Cortex of kidney (tissue), 1 donor: ENCODE data around the gene TUBB8.
"Not testable (repeated sequence)": the region's sequence is repeated elsewhere in the genome, so short reads cannot be mapped to it uniquely, and the experiment has no call there.

ENCODE experiments used
- DNase-seq: peaks from one replicate; lab custom pipeline; 2025; lab: John Stamatoyannopoulos, UW

The TUBB8 gene

DNA sequence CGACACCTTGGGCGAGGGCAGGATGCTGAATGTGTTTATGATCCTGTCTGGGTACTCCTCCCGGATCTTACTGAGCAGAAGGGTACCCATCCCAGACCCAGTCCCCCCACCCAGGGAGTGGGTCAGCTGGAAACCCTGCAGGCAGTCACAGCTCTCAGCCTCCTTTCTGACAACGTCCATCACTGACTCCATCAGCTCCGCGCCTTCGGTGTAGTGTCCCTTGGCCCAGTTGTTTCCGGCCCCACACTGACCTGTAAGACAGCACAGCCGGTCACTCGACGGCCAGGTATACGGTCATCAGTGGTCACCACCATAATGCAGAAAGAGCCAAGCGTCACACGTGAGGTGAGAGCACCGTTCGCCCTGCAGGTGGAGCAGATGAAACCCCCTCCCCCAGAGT is 1.2 kb downstream of the TUBB8 start:
- not testable (repeated sequence) for DNase-seq

DNA sequence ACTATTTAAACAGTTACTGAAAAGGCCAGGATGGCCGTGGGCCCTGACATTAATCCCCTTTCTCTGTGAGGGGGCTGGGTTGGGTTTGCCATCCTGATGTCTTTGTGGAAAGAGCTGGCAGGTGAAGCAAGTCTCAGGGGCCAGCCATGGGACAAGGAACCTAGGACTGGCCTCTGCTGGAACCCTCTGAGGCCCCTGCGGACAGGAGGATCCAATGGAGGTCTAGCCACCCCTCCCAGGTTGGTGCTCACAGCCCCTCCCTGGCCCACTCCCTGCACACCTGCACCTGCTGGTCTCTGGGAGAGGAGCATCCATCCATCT is 35.8 kb downstream of the TUBB8 start:
- DNase-seq = not testable (repeated sequence)

DNA sequence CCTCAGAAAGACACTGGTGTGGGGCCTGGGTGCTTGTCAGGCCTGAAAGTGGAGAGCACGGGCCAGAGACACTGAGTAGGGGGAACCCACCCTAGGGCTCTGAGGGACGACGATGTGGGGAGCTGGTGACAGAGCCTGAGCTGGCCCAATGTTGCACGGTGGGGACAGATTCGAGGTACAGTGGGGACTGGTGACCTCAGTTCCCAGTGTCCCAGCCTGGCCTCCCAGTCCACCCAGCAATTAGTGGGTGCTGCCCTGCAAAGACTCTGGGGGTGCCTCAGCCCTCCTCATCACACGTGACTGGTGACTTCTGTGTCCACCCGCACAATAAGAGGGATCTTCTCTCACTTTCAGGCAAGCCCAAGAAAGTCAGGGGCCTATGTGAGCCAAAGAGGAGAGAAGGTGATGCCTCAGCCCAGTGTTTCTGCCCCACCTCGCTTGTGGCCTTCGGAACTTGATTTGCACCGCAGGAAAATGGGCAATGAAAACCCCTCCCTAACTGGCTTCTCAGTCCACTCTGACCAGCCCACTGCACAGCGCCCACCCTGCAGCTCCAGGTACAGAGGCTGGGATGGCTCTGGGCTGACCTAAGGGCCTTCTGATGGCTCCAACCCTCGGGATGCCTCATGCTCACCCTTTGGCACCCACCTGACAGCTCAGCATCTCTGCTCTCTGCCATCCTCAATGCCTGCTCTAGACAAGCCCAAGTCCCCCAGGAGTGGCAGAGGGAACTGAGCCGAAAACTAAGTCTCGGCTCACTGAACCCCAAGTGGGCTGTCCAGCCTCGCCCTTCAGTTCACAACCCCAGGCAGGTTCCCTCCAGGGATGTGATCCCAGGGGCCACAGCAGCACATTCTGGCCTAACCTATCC is 36.4 kb downstream of the TUBB8 start:
- DNase-seq = not testable (repeated sequence)

DNA sequence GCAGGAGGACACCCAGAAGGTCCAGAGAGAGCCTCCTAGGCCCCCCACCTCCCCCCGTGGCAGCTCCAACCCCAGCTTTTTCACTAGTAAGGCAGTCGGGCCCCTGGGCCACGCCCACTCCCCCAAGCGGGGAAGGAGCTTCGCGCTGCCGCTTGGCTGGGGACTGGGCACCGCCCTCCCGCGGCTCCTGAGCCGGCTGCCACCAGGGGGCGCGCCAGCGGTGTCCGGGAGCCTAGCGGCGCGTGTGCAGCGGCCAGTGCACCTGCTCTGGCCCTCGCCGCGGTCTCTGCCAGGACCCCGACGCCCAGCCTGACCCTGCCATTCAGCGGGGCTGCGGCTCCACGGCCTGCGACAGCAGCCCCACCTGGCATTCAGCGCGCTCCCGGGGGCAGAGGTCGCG is 37.8 kb downstream of the TUBB8 start:
- not testable (repeated sequence) for DNase-seq

DNA sequence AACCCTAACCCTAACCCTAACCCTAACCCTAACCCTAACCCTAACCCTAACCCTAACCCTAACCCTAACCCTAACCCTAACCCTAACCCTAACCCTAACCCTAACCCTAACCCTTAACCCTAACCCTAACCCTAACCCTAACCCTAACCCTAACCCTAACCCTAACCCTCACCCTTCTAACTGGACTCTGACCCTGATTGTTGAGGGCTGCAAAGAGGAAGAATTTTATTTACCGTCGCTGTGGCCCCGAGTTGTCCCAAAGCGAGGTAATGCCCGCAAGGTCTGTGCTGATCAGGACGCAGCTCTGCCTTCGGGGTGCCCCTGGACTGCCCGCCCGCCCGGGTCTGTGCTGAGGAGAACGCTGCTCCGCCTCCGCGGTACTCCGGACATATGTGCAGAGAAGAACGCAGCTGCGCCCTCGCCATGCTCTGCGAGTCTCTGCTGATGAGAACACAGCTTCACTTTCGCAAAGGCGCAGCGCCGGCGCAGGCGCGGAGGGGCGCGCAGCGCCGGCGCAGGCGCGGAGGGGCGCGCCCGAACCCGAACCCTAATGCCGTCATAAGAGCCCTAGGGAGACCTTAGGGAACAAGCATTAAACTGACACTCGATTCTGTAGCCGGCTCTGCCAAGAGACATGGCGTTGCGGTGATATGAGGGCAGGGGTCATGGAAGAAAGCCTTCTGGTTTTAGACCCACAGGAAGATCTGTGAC is 38.7 kb downstream of the TUBB8 start:
- DNase-seq = not testable (repeated sequence)
